ENCODE results near the gene TTC9B. TPM values are rescaled to one million over a fixed set of nuclear protein-coding genes. Genes with fewer than 3 reads are reported as not detected.

The TTC9B gene
- total RNA-seq, 2 donors from 2014 or later, result not detected

DNA sequence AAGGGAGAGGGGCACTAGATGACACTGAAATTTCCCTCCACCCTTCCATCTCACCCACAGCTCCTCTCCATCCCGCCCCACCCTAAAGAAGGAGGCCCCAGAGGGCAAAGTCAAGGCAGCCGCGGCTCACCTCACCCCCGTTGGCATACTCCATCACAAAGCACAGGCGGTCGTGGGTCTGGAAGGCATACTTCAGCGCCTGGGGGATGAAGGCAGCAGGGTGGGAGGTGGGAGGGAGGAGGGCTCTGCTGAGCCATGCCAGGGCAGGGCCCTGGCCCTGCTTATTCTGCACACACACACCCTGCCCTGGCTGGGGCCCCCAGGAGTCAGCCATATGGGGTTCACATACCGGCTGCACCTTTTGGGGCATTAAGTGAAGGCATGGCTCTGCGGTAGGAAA lies 20.6 kb upstream of the TTC9B start:
- Histone ChIP-seq H3K27me3 (no peaks in the 10 kb centered on the region), H3K4me1 (peaks cover 0 to 23% of the 10 kb centered on the region in 2 donors), H3K27ac (no peak overlapping the region), H3K9me3 (no peaks in the 10 kb centered on the region), H3K36me3 (peaks cover 69% of the 10 kb centered on the region), H3K4me3 (no peak overlapping the region)
- TF ChIP-seq, protein P1, sequence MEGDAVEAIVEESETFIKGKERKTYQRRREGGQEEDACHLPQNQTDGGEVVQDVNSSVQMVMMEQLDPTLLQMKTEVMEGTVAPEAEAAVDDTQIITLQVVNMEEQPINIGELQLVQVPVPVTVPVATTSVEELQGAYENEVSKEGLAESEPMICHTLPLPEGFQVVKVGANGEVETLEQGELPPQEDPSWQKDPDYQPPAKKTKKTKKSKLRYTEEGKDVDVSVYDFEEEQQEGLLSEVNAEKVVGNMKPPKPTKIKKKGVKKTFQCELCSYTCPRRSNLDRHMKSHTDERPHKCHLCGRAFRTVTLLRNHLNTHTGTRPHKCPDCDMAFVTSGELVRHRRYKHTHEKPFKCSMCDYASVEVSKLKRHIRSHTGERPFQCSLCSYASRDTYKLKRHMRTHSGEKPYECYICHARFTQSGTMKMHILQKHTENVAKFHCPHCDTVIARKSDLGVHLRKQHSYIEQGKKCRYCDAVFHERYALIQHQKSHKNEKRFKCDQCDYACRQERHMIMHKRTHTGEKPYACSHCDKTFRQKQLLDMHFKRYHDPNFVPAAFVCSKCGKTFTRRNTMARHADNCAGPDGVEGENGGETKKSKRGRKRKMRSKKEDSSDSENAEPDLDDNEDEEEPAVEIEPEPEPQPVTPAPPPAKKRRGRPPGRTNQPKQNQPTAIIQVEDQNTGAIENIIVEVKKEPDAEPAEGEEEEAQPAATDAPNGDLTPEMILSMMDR (IDR thresholded peaks at IDR 0.05), result no peak
- DNase-seq (ENCODE audit: low spot score), result no peak

DNA sequence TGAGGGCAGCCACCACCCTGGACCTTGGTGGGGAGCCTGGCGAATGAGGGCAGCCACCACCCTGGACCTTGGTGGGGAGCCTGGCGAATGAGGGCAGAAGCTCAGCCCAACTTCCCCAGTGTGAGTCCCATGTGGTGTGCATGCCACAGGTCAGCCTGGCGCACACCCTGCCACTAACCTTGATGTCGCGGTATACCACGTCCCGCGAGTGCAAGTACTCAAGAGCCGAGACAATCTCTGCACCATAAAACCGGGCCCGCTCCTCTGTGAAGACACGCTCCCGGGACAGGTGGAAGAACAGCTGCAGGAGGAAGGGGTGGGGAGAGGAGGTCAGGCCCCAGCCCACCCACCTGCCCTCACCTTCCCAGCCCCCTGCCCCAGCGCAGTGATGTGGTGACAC lies 19.6 kb upstream of the TTC9B start:
- H3K4me1 ChIP-seq, result peaks cover 0 to 18% of the 10 kb centered on the region in 2 donors
- no peaks in the 10 kb centered on the region for H3K27me3 ChIP-seq
- no peak for DNase-seq (ENCODE audit: low spot score)
- no peak overlapping the region for H3K27ac ChIP-seq
- H3K4me3 ChIP-seq, result no peak overlapping the region
- TF ChIP-seq, protein P1 (IDR thresholded peaks at IDR 0.05), result no peak
- H3K9me3 ChIP-seq, result no peaks in the 10 kb centered on the region
- H3K36me3 ChIP-seq, result peaks cover 69% of the 10 kb centered on the region

DNA sequence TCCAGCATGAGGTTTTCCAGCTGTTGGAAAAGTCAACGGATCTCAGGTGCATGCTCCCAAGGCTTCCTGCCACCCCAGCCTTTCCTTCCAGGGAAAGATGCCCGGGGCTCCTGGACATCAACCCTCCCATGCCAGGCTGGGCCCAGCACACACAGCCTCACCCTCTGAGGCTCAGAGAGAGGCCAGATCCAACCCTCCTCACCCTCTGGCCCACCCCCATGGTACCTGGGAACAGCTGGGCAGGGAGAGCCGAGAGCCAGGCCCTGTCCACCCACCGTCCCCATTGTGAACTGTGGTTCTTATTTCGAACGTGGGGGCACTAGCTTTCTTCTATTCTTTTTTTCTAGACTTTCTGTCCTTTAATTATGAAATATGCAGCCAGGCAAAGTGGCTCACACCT lies 18.2 kb upstream of the TTC9B start:
- no peak overlapping the region for H3K4me3 ChIP-seq
- H3K9me3 ChIP-seq, result no peaks in the 10 kb centered on the region
- H3K4me1 ChIP-seq, result peaks cover 0 to 18% of the 10 kb centered on the region in 2 donors
- TF ChIP-seq, protein P1 (IDR thresholded peaks at IDR 0.05), result no peak
- DNase-seq (ENCODE audit: low spot score), result no peak
- H3K36me3 ChIP-seq, result peaks cover 63% of the 10 kb centered on the region
- no peak overlapping the region for H3K27ac ChIP-seq
- H3K27me3 ChIP-seq, result no peaks in the 10 kb centered on the region

DNA sequence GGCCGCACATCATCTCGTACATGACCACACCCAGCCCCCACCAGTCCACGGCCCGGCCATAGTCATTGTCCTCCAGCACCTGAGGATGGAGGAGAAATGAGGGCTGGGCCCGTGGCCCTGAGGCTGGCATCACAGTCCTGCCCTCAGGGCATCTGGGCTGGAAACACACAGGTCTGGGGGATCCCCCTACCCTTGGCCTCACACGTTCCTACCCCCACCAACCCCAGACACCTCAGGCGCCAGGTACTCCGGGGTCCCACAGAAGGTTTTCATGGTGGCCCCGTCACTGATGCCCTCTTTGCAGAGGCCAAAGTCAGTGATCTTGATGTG lies 17.8 kb upstream of the TTC9B start:
- H3K27ac ChIP-seq, result no peak overlapping the region
- H3K36me3 ChIP-seq, result peaks cover 62% of the 10 kb centered on the region
- DNase-seq (ENCODE audit: low spot score), result no peak
- H3K4me1 ChIP-seq, result peaks cover 0 to 17% of the 10 kb centered on the region in 2 donors
- no peaks in the 10 kb centered on the region for H3K9me3 ChIP-seq
- no peaks in the 10 kb centered on the region for H3K27me3 ChIP-seq
- no peak overlapping the region for H3K4me3 ChIP-seq
- TF ChIP-seq, protein P1 (IDR thresholded peaks at IDR 0.05), result no peak

DNA sequence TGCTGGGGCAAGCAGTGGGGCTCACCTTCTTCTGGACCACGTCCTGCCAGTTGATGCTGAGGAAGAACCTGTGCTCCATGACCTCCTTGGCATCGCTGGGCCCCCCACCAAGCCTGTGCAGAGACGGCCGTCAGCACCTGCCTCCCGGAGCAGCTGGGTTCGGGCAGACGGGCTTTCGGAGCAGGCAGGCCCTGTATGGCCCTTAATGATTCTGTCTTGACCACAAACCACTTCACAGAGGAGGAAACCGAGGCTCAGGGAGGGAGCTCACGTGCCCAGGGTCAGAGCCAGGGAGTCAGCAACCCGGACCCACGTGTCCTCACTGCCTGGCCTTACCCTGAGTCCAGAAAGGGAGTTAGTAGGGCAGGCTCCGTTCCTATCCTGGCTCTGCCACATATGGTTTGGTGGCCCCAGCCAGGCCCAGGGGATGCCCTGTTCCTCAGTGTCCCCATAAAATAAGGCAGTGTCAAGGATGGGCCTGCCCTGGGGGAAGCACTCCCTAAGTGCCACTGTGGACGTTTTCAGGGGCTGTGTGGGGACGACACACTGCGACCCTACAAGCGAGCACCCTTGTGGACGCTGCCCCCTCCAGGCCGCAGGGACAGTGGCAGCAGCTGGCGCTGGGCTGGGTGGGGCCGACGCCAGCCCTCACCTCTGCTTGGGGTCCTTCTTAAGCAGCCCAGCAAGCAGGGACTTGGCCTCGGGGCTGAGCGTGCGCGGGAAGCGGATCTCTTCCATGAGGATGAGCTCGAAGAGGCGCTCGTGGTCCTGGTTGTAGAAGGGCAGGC lies 17.2 kb upstream of the TTC9B start:
- H3K4me3 ChIP-seq, result no peak overlapping the region
- H3K27ac ChIP-seq, result no peak overlapping the region
- no peaks in the 10 kb centered on the region for H3K9me3 ChIP-seq
- H3K27me3 ChIP-seq, result no peaks in the 10 kb centered on the region
- H3K4me1 ChIP-seq, result peaks cover 0 to 17% of the 10 kb centered on the region in 2 donors
- H3K36me3 ChIP-seq, result peaks cover 61% of the 10 kb centered on the region
- TF ChIP-seq, protein P1 (IDR thresholded peaks at IDR 0.05), result no peak
- DNase-seq (ENCODE audit: low spot score), result no peak

All from right atrium auricular region (tissue), 2 donors.